GM12892 (cell line): ENCODE measurements around the gene TPBGL.
"Not testable (repeated sequence)": the region's sequence is repeated elsewhere in the genome, so short reads cannot be mapped to it uniquely, and the experiment has no call there.

Experiments
- DNase-seq: peaks from one replicate; pipeline ENCODE4 v3.0.0; 2011; ENCODE audit not compliant: insufficient read length
- FAIRE-seq: peaks from 2 replicates; lab custom pipeline; 2011; peaks lifted over from hg19 to GRCh38; lab: Jason Lieb, UNC
- POLR2A ChIP-seq: IDR thresholded peaks from 2 replicates; pipeline ENCODE4 v1.6.1; 2011; ENCODE audit warnings: low read depth, low read length, control low read depth
- POLR2AphosphoS5 ChIP-seq: IDR thresholded peaks from 2 replicates; pipeline ENCODE4 v1.6.1; 2011; ENCODE audit warnings: low read depth, low read length, control low read depth
- TAF1 ChIP-seq: IDR thresholded peaks from 2 replicates; pipeline ENCODE4 v1.6.1; 2011; ENCODE audit warnings: low read depth, mild to moderate bottlenecking, control low read depth, low read length, borderline replicate concordance

The TPBGL gene

DNA sequence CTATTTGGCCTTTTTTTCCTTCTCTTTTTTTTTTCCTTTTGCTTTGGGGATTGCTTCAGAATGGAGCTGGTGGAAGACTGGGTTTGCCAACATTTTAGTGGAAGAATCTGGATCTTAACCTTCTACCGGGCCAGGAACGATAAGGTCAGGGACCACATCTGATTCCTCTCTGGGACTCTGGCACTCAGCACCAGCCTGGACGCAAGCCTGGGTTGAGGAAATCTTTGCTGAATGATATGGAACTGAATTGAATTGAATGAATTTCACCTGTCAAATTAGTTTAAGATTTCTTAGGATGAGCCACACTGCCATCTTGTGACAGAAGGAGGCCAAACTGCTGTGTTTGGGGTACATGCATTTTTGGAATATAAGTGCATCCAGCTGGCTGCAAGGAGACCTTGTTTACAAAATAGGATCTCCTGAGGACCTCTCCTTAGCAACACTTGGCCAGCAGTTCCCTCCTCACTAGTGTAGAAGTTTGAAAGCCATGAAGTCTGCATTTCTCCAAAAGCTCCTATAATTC is 30.4 kb downstream of the TPBGL start:
- peak; percentile 40 for FAIRE-seq
- DNase-seq, result no peak
- TF ChIP-seq POLR2AphosphoS5 (no peak), POLR2A (no peak), TAF1 (no peak)

GRCh38 chr11:75271730-75272129 is 31.2 kb downstream of the TPBGL start:
- no peak for FAIRE-seq

GRCh38 chr11:75272391-75272790 is 31.8 kb downstream of the TPBGL start:
- TF ChIP-seq TAF1 (no peak), POLR2A (no peak), POLR2AphosphoS5 (no peak)
- no peak for DNase-seq
- no peak for FAIRE-seq

More at GRCh38 chr11:75271730-75272129, 31.2 kb downstream of the TPBGL start:
- TF ChIP-seq TAF1 (no peak), POLR2AphosphoS5 (no peak), POLR2A (no peak)
- no peak for DNase-seq

DNA sequence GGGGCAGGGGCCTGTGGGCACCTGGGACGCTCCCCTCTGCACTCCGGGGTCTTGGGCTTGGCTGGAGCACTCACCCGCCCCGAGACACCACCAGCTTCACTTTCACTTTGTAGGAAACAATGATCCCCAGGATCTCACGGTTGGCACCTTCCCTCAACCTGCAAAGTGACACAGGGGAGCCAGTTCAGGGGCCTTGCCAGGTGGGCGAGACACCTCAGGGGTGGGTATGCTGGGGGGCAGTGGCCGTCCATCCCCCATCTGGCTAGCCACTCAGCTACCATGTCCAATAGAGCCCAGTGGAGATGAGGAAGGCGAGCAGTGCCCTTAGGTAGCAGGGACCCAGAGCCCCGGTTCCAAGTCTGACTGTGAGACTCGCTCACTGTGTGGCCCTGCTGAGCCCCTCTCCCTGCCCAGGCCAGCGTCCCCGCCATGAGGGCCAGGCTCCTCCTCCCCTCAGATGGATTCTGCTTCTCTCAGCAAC is 32.3 kb downstream of the TPBGL start:
- DNase-seq (no peak), FAIRE-seq (no peak)
- no peak for TF ChIP-seq POLR2AphosphoS5
- TF ChIP-seq TAF1, result no peak
- TF ChIP-seq POLR2A, result no peak

- DNase-seq (no peak), FAIRE-seq (no peak)
- TF ChIP-seq TAF1, result no peak
- TF ChIP-seq POLR2A, result no peak
- no peak for TF ChIP-seq POLR2AphosphoS5
These were observed 33.1 kb downstream of the TPBGL start for GRCh38 chr11:75273411-75274391.

DNA sequence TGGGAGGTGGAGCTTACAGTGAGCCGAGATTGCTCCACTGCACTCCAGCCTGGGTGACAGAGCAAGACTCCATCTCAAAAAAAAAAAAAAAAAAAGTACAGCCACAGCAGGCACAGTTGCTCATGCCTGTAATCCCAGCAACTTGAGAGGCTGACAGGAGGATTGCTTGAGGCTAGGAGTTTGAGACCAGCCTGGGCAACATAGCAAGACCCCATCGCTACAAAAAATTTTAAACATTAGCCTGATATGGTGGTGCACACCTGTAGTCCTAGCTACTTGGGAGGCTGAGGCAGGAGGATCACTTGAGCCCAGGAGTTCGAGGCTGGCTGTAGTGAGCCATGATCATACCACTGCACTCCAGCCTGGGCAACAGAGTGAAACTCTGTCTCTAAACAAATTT is 34.1 kb downstream of the TPBGL start:
- not testable (repeated sequence) for FAIRE-seq, DNase-seq

- FAIRE-seq (no peak), DNase-seq (no peak)
- TF ChIP-seq POLR2AphosphoS5 (no peak), TAF1 (no peak), POLR2A (no peak)
These were observed 35.0 kb downstream of the TPBGL start for GRCh38 chr11:75275581-75275980.

GRCh38 chr11:75276186-75276585 is 35.6 kb downstream of the TPBGL start:
- FAIRE-seq (no peak), DNase-seq (no peak)
- no peak for TF ChIP-seq POLR2A
- no peak for TF ChIP-seq TAF1
- TF ChIP-seq POLR2AphosphoS5, result no peak

- no peak for TF ChIP-seq POLR2A
- FAIRE-seq (no peak), DNase-seq (no peak)
These were observed 36.1 kb downstream of the TPBGL start for GRCh38 chr11:75276686-75277085.

DNA sequence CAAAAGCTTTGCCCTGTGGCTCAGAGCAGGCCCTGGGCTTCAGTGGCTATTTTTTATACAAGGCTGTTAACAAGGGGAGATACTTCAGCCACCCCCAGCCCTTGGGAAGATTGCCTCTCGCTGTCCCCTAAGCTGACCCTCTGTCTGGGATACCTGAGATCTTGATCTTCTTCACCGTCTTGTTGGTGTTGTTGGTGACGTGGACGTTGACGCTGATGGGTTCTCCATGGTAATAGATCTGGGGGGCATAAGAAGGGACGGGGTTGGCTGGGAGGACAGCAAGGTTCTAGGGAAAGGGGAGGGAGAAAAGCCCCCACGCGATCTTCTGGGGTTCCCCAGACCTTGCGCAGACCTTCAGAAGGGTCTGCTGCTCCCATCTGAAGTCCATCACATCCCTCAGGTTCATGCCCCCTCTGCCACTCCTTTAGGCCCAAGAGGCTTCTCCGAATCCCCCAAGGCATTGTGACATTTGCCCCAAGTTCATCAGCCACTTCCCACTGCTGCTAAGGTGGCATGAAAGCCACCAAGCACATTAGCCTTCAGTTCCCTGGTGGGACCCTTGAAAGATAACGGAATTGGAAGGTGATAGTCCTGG is 36.7 kb downstream of the TPBGL start:
- TF ChIP-seq POLR2A (no peak), POLR2AphosphoS5 (no peak)
- DNase-seq (no peak), FAIRE-seq (no peak)

DNA sequence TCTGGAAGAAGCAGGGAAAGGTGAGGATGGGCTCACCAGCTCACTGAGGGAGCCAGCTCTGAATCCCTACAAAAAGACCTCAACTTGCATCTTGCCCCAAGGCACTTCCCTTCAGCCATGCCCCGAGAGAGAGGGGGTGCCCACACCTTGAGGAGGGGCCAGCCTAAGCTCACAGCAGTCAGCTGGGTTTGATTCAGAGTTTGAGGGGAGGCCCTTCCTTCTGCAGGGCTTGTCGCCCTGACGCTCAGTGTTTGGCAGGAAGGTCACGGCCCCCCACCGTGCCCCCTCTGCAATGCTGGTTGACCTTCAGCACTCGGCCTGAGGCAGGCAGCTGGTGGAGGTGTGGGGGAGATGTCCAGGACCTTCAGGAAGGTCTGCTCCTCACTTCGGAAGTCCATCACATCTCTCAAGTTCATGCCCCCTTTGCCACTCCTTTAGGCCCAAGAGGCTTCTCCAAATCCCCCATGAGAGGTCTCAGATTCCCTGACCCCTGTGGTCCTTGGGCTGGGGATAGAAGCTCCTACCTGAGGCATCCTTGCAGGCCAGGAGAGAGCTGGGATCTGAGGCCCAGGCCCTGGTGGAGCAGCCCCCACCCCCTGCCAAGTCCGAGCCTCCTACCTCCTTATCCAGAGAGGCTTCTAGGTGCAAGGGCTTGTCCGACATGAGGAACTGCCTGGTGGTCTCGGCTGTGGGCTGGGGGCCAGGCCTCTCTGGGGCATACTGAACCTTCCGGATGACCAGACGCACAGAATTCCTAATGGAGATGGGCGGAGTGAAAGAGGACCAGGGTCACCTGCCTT is 37.6 kb downstream of the TPBGL start:
- no peak for TF ChIP-seq TAF1
- TF ChIP-seq POLR2A, result no peak
- no peak for TF ChIP-seq POLR2AphosphoS5
- no peak for DNase-seq
- FAIRE-seq, result no peak

GRCh38 chr11:75279273-75279672 is 38.7 kb downstream of the TPBGL start:
- DNase-seq (no peak), FAIRE-seq (no peak)
- TF ChIP-seq POLR2A (no peak), POLR2AphosphoS5 (no peak), TAF1 (no peak)
